Body of pancreas (tissue), 4 donors: ENCODE results near the gene QTRT2. TPM values are rescaled to one million over a fixed set of nuclear protein-coding genes. Genes with fewer than 3 reads are reported as not detected.

Experiments
- ATAC-seq: fragments of 150-250 bp; one replicate; pipeline ENCODE4 v1.9.1; 2016
- DNase-seq, 4 donors: peaks; one replicate each; pipeline ENCODE4 v3.0.0-alpha.2; 2019
- H3K27ac ChIP-seq, 4 donors: fragments of 200-600 bp; sonication (generic); 1 replicate in 3 of 4; 2 replicates in 1 of 4; pipeline versions ENCODE4 v1.5.1 to v1.6.1; 2016 to 2019; ENCODE audit warnings: mild to moderate bottlenecking in 1 of 4, mixed read lengths in 1 of 4, moderate library complexity in 1 of 4
- H3K27me3 ChIP-seq, 2 donors: fragments of 200-600 bp; sonication (generic); one replicate each; pipeline ENCODE4 v1.6.0; 2016; ENCODE audit warnings: mild to moderate bottlenecking in 1 of 2
- H3K36me3 ChIP-seq, 2 donors: fragments of 200-600 bp; sonication (generic); replicated peaks in 1 of 2; 2 replicates each; pipeline ENCODE4 v1.5.1; 2016; ENCODE audit warnings: low read depth in 2 of 2; ENCODE audit not compliant: insufficient read depth in 1 of 2
- H3K4me1 ChIP-seq: fragments of 200-600 bp; sonication (generic); one replicate; pipeline ENCODE4 v1.6.0; 2016
- H3K4me3 ChIP-seq, 2 donors: fragments of 200-600 bp; sonication (generic); 1 replicate in 1 of 2; 2 replicates in 1 of 2; pipeline ENCODE4 v1.5.1; 2016 to 2019
- H3K9me3 ChIP-seq, 3 donors: fragments of 200-600 bp; sonication (generic); 1 replicate in 2 of 3; 2 replicates in 1 of 3; pipeline ENCODE4 v1.5.1; 2016
- CTCF ChIP-seq, 7 experiments: fragments of 450-650 bp in 4 of 7; fragments of 200-600 bp in 3 of 7; sonication (generic) in 3 of 7; IDR thresholded peaks; one replicate each; pipeline ENCODE4 v1.5.1; 2016 to 2019; ENCODE audit warnings: antibody characterized with exemption in 7 of 7
- POLR2A ChIP-seq, 3 donors: fragments of 450-650 bp; IDR thresholded peaks; one replicate each; pipeline ENCODE4 v1.6.1; 2016; ENCODE audit warnings: antibody characterized with exemption in 3 of 3, mild to moderate bottlenecking in 2 of 3
- WGBS, 2 donors: methylation state at CpG; one replicate each; pipeline ENCODE4 v1.1.5; 2017; 5-methylcytosine and 5-hydroxymethylcytosine counted together
- intact Hi-C: fragments of 100-400 bp; cut with DNase I; formaldehyde crosslinking; loops from one replicate; pipeline ENCODE4 v1.15.1; 2023
- total RNA-seq, 2 donors: library from RNA; depleted of rRNA; stranded (reverse); fragments of >200 nt; gene quantifications; one replicate each; pipeline ENCODE4 v1.1.0, GENCODE V29; 2016

QTRT2 gene
- total RNA-seq, 2 donors from 2014 or later: 10.6 to 15.8 TPM

- intact Hi-C loops: no loop called here
- ATAC-seq (no peak), DNase-seq (no peak)
- Histone ChIP-seq H3K4me1 (no peaks in the 10 kb centered on the region), H3K9me3 (no peaks in the 10 kb centered on the region), H3K27ac (no peak overlapping the region), H3K36me3 (no peaks in the 10 kb centered on the region), H3K27me3 (no peaks in the 10 kb centered on the region), H3K4me3 (no peak overlapping the region)
- TF ChIP-seq CTCF (IDR thresholded peaks at IDR 0.05) (no peak), POLR2A (IDR thresholded peaks at IDR 0.05) (no peak)
- WGBS, 2 donors: 17 to 23% methylated on average over 3 of the region's 3 CpGs
These were observed 36.5 kb downstream of the QTRT2 start for GRCh38 chr3:114093016-114093380.

GRCh38 chr3:114093596-114093995 is 37.1 kb downstream of the QTRT2 start:
- WGBS, 2 donors: 48 to 49% methylated on average over 2 of the region's 2 CpGs
- H3K27ac ChIP-seq: no peak overlapping the region
- no peak for TF ChIP-seq POLR2A (IDR thresholded peaks at IDR 0.05)
- TF ChIP-seq CTCF (IDR thresholded peaks at IDR 0.05): no peak
- peak in 3 of 4 donors; percentile 19 to 43 (median 34) for DNase-seq
- no peaks in the 10 kb centered on the region for H3K36me3 ChIP-seq
- H3K4me1 ChIP-seq: no peaks in the 10 kb centered on the region
- intact Hi-C loops: no loop called here
- no peak for ATAC-seq
- no peak overlapping the region for H3K4me3 ChIP-seq
- H3K9me3 ChIP-seq: no peaks in the 10 kb centered on the region
- H3K27me3 ChIP-seq: no peaks in the 10 kb centered on the region

- Histone ChIP-seq H3K27ac (no peak overlapping the region), H3K36me3 (no peaks in the 10 kb centered on the region), H3K9me3 (no peaks in the 10 kb centered on the region), H3K4me1 (no peaks in the 10 kb centered on the region), H3K4me3 (no peak overlapping the region), H3K27me3 (no peaks in the 10 kb centered on the region)
- intact Hi-C loops: no loop called here
- no peak for ATAC-seq
- WGBS, 2 donors: 64 to 67% methylated on average over 3 of the region's 3 CpGs
- no peak for TF ChIP-seq CTCF (IDR thresholded peaks at IDR 0.05)
- no peak for TF ChIP-seq POLR2A (IDR thresholded peaks at IDR 0.05)
- no peak for DNase-seq
These were observed 39.3 kb downstream of the QTRT2 start for GRCh38 chr3:114095796-114096195.

- no peaks in the 10 kb centered on the region for H3K36me3 ChIP-seq
- H3K4me1 ChIP-seq: no peaks in the 10 kb centered on the region
- ATAC-seq (no peak), DNase-seq (no peak)
- H3K27ac ChIP-seq: no peak overlapping the region
- no peak overlapping the region for H3K4me3 ChIP-seq
- TF ChIP-seq POLR2A (IDR thresholded peaks at IDR 0.05): no peak
- TF ChIP-seq CTCF (IDR thresholded peaks at IDR 0.05): no peak
- no peaks in the 10 kb centered on the region for H3K9me3 ChIP-seq
- no peaks in the 10 kb centered on the region for H3K27me3 ChIP-seq
- intact Hi-C loops: no loop called here
- 32 to 71% methylated on average over 1 of the region's 1 CpG for WGBS, 2 donors
These were observed 44.6 kb downstream of the QTRT2 start for GRCh38 chr3:114101101-114101500.

GRCh38 chr3:114103181-114103580 is 46.6 kb downstream of the QTRT2 start:
- H3K27ac ChIP-seq: no peak overlapping the region
- H3K4me3 ChIP-seq: no peak overlapping the region
- TF ChIP-seq POLR2A (IDR thresholded peaks at IDR 0.05) (no peak), CTCF (IDR thresholded peaks at IDR 0.05) (no peak)
- no peaks in the 10 kb centered on the region for H3K36me3 ChIP-seq
- intact Hi-C loops: no loop called here
- ATAC-seq (no peak), DNase-seq (no peak)
- 86 to 94% methylated on average over 19 to 27 of the region's 27 CpGs for WGBS, 2 donors
- no peaks in the 10 kb centered on the region for H3K9me3 ChIP-seq
- no peaks in the 10 kb centered on the region for H3K27me3 ChIP-seq
- no peaks in the 10 kb centered on the region for H3K4me1 ChIP-seq
